ENCODE data around the gene GPR17. TPM values are rescaled to one million over a fixed set of nuclear protein-coding genes. Genes with fewer than 3 reads are reported as not detected.

Gene GPR17
- total and polyA plus RNA-seq, 2 experiments from 2014 or later: 0.39 TPM; not detected in 1

DNA sequence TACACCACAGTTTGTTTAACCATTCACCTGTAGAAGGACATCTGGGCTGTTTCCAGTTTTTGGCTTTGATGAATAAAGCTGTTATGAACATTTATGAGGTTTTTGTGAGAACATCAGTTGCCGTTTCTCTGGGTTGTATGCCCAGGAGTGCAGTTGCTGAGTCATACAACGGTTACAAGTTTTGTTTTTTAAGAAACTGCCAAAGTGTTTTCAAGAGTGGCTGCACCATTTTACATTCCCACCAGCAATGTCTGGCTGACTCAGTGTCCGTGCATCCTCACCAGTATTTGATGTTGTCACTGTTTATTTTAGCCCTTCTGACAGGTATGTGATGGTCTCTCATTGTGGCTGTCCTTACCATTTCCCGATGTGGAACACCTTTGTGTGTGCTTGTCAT lies 48.0 kb upstream of the GPR17 start:
- 90% methylated on average over 4 of the region's 4 CpGs for WGBS (ENCODE audit: low lambda C conversion rate, missing lambda C conversion rate)

GRCh38 chr2:127598711-127599110 lies 47.2 kb upstream of the GPR17 start:
- H3K36me3 ChIP-seq (replicated peaks; ENCODE audit: insufficient read depth, low read depth): no peaks in the 10 kb centered on the region
- WGBS (ENCODE audit: low lambda C conversion rate, missing lambda C conversion rate): 91% methylated on average over 3 of the region's 3 CpGs
- H3K79me2 ChIP-seq: no peaks in the 10 kb centered on the region
- H3K9me2 ChIP-seq (replicated peaks; ENCODE audit: insufficient read depth): no peaks in the 10 kb centered on the region
- H3K4me2 ChIP-seq: no peak overlapping the region
- H3K9me3 ChIP-seq (ENCODE audit: low read depth): no peaks in the 10 kb centered on the region
- no peak overlapping the region for H2AFZ ChIP-seq
- H4K20me1 ChIP-seq (ENCODE audit: insufficient read depth, poor library complexity, severe bottlenecking): no peaks in the 10 kb centered on the region
- H3K27me3 ChIP-seq: no peaks in the 10 kb centered on the region
- H3K4me3 ChIP-seq: no peak overlapping the region
- TF ChIP-seq, protein P1, sequence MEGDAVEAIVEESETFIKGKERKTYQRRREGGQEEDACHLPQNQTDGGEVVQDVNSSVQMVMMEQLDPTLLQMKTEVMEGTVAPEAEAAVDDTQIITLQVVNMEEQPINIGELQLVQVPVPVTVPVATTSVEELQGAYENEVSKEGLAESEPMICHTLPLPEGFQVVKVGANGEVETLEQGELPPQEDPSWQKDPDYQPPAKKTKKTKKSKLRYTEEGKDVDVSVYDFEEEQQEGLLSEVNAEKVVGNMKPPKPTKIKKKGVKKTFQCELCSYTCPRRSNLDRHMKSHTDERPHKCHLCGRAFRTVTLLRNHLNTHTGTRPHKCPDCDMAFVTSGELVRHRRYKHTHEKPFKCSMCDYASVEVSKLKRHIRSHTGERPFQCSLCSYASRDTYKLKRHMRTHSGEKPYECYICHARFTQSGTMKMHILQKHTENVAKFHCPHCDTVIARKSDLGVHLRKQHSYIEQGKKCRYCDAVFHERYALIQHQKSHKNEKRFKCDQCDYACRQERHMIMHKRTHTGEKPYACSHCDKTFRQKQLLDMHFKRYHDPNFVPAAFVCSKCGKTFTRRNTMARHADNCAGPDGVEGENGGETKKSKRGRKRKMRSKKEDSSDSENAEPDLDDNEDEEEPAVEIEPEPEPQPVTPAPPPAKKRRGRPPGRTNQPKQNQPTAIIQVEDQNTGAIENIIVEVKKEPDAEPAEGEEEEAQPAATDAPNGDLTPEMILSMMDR (IDR thresholded peaks at IDR 0.05; ENCODE audit: poor library complexity): no peak
- TF ChIP-seq EZH2 (IDR thresholded peaks at IDR 0.05; ENCODE audit: borderline replicate concordance) (no peak), EZH2phosphoT487 (IDR thresholded peaks at IDR 0.05; ENCODE audit: low read depth, severe bottlenecking, unreplicated experiment) (no peak)
- H3K4me1 ChIP-seq (ENCODE audit: insufficient read depth): no peaks in the 10 kb centered on the region
- DNase-seq (ENCODE audit: low spot score): no peak
- H3K27ac ChIP-seq: no peak overlapping the region

More for the DNA sequence above, 48.0 kb upstream of the GPR17 start:
- no peaks in the 10 kb centered on the region for H3K27me3 ChIP-seq
- TF ChIP-seq EZH2 (IDR thresholded peaks at IDR 0.05; ENCODE audit: borderline replicate concordance) (no peak), EZH2phosphoT487 (IDR thresholded peaks at IDR 0.05; ENCODE audit: low read depth, severe bottlenecking, unreplicated experiment) (no peak)
- TF ChIP-seq, protein P1 (IDR thresholded peaks at IDR 0.05; ENCODE audit: poor library complexity): no peak
- H3K36me3 ChIP-seq (replicated peaks; ENCODE audit: insufficient read depth, low read depth): no peaks in the 10 kb centered on the region
- DNase-seq (ENCODE audit: low spot score): no peak
- H3K4me3 ChIP-seq: no peak overlapping the region
- no peaks in the 10 kb centered on the region for H3K9me2 ChIP-seq (replicated peaks; ENCODE audit: insufficient read depth)
- H3K4me1 ChIP-seq (ENCODE audit: insufficient read depth): no peaks in the 10 kb centered on the region
- H3K9me3 ChIP-seq (ENCODE audit: low read depth): no peaks in the 10 kb centered on the region
- H4K20me1 ChIP-seq (ENCODE audit: insufficient read depth, poor library complexity, severe bottlenecking): no peaks in the 10 kb centered on the region
- no peak overlapping the region for H3K4me2 ChIP-seq
- no peak overlapping the region for H3K27ac ChIP-seq
- no peak overlapping the region for H2AFZ ChIP-seq
- H3K79me2 ChIP-seq: no peaks in the 10 kb centered on the region

DNA sequence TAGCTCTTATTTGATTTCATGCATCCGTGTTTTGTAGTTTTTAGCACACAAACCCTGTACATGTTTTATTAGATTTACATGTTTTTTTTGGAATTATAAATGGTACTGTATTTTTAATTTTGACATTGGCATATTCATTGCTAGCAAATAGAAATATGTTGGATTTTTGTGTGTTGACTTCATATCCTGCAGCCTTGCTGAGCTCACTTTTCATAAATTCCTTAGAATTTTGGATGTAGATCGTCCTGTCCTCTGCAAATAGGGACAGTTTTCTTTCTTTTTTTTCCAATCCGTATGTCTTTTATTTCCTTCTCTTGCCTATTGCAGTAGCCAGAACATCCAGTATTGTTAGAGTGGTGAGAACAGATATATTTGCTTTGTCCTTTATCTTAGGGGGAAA lies 46.7 kb upstream of the GPR17 start:
- H3K4me2 ChIP-seq: no peak overlapping the region
- H3K79me2 ChIP-seq: no peaks in the 10 kb centered on the region

More for the DNA sequence above, 46.7 kb upstream of the GPR17 start:
- H3K36me3 ChIP-seq (replicated peaks; ENCODE audit: insufficient read depth, low read depth): no peaks in the 10 kb centered on the region
- H2AFZ ChIP-seq: no peak overlapping the region
- no peaks in the 10 kb centered on the region for H3K9me2 ChIP-seq (replicated peaks; ENCODE audit: insufficient read depth)
- TF ChIP-seq, protein P1 (IDR thresholded peaks at IDR 0.05; ENCODE audit: poor library complexity): no peak
- no peak for TF ChIP-seq EZH2phosphoT487 (IDR thresholded peaks at IDR 0.05; ENCODE audit: low read depth, severe bottlenecking, unreplicated experiment)
- no peak for TF ChIP-seq EZH2 (IDR thresholded peaks at IDR 0.05; ENCODE audit: borderline replicate concordance)
- no peak overlapping the region for H3K27ac ChIP-seq
- 79% methylated on average over 3 of the region's 3 CpGs for WGBS (ENCODE audit: low lambda C conversion rate, missing lambda C conversion rate)
- DNase-seq (ENCODE audit: low spot score): no peak
- no peaks in the 10 kb centered on the region for H3K9me3 ChIP-seq (ENCODE audit: low read depth)
- H3K4me1 ChIP-seq (ENCODE audit: insufficient read depth): no peaks in the 10 kb centered on the region
- H3K27me3 ChIP-seq: no peaks in the 10 kb centered on the region
- no peaks in the 10 kb centered on the region for H4K20me1 ChIP-seq (ENCODE audit: insufficient read depth, poor library complexity, severe bottlenecking)
- no peak overlapping the region for H3K4me3 ChIP-seq
